Activated CD4-positive, alpha-beta T cell treated with anti-CD3 and anti-CD28 coated beads, Interleukin-2, amount 10 ng/mL, durations not matched to agents 24 days and 14 days (primary cell): ENCODE data around the gene CFD. TPM values are rescaled to one million over a fixed set of nuclear protein-coding genes. Genes with fewer than 3 reads are reported as not detected.

Experiments
- DNase-seq: peaks from one replicate; pipeline ENCODE4 v3.0.0; 2022
- H3K27ac Mint-ChIP-seq: one replicate; pipeline ENCODE4 v1.8.0; 2022; ENCODE audit warnings: mild to moderate bottlenecking, mixed read lengths
- H3K27me3 Mint-ChIP-seq: one replicate; pipeline ENCODE4 v1.8.0; 2022; ENCODE audit warnings: mixed read lengths
- H3K36me3 Mint-ChIP-seq: one replicate; pipeline ENCODE4 v1.8.0; 2022; ENCODE audit warnings: low read depth, mild to moderate bottlenecking, mixed read lengths
- H3K4me1 Mint-ChIP-seq: one replicate; pipeline ENCODE4 v1.8.0; 2021; ENCODE audit warnings: mixed read lengths
- H3K4me3 Mint-ChIP-seq: one replicate; pipeline ENCODE4 v1.8.0; 2022; ENCODE audit warnings: mild to moderate bottlenecking, moderate library complexity, mixed read lengths
- H3K9me3 Mint-ChIP-seq: one replicate; pipeline ENCODE4 v1.8.0; 2021; ENCODE audit warnings: mixed read lengths
- intact Hi-C: fragments of 100-400 bp; cut with micrococcal nuclease; formaldehyde crosslinking; loops from one replicate; pipeline ENCODE4 v1.15.1; 2023
- total RNA-seq: library from RNA; stranded (reverse); gene quantifications from 2 replicates; pipeline ENCODE4 v1.2.3, GENCODE V29; 2022

Gene CFD
- total RNA-seq, 1 donor from 2014 or later, result 2.5 TPM

GRCh38 chr19:902446-903226, 43.2 kb downstream of the CFD start:
- Mint-ChIP-seq H3K4me3 (no peak overlapping the region), H3K36me3 (peaks cover 21% of the 10 kb centered on the region), H3K27ac (no peak overlapping the region), H3K27me3 (no peaks in the 10 kb centered on the region), H3K9me3 (no peaks in the 10 kb centered on the region), H3K4me1 (peaks cover 19% of the 10 kb centered on the region)
- no peak for DNase-seq
- intact Hi-C loops, result no loop called here

DNA sequence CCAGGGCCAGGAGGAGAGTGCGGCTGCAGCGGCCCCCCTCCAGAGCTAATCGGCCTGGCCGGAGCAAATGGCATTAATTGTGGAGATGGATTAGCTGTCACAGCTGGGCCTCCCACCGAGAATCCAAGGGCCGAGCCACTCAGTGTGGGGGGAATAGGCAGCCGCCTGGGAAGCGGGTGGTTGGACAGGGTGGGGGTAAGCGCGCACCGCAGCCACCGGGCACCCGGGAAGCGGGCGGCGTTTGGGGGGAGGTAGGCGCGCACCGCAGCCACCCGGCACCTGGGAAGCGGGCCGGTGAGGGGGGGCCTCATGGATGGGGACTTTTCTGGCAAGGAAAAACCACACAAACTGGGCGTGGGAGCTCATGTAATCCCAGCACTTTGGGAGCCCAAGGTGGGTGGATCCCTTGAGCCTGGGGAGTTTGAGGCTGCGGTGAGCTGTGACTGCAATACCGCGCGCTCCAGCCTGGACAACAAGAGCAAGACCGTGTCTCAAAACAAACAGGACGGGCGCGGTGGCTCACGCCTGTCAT, 43.9 kb downstream of the CFD start:
- Mint-ChIP-seq H3K4me3 (no peak overlapping the region), H3K4me1 (peaks cover 22% of the 10 kb centered on the region), H3K27ac (no peak overlapping the region), H3K9me3 (no peaks in the 10 kb centered on the region), H3K36me3 (peaks cover 19% of the 10 kb centered on the region), H3K27me3 (no peaks in the 10 kb centered on the region)
- intact Hi-C loops, result no loop called here
- no peak for DNase-seq

DNA sequence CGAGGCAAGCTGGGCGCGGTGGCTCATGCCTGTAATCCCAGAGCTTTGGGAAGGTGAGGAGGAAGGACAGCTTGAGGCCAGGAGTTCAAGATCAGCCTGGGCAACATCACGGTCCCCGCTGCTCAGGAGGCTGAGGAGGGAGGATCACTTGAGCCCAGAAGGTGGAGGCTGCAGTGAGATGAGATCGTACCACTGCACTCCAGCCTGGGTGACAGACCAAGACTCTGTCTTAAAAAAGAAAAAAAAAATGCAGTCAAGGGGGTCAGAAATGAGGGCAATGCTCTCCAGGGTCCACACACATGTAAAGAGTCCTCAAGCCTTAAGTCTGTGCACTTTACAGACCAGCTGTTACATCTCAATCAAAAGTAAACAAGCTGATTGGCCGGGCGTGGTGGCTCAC, 45.1 kb downstream of the CFD start:
- peaks cover 33% of the 10 kb centered on the region for H3K4me1 Mint-ChIP-seq
- H3K27ac Mint-ChIP-seq, result no peak overlapping the region
- no peaks in the 10 kb centered on the region for H3K9me3 Mint-ChIP-seq
- no peak for DNase-seq
- H3K27me3 Mint-ChIP-seq, result no peaks in the 10 kb centered on the region
- intact Hi-C loops, result no loop called here
- H3K36me3 Mint-ChIP-seq, result peaks cover 19% of the 10 kb centered on the region
- no peak overlapping the region for H3K4me3 Mint-ChIP-seq

GRCh38 chr19:906480-906879, 47.0 kb downstream of the CFD start:
- peak; percentile 73 for DNase-seq
- Mint-ChIP-seq H3K4me3 (no peak overlapping the region), H3K9me3 (no peaks in the 10 kb centered on the region), H3K27me3 (no peaks in the 10 kb centered on the region), H3K4me1 (peaks cover 40% of the 10 kb centered on the region), H3K36me3 (peaks cover 15% of the 10 kb centered on the region), H3K27ac (peak overlapping the region; percentile 66)
- intact Hi-C loops, result no loop called here

- H3K36me3 Mint-ChIP-seq, result peaks cover 15% of the 10 kb centered on the region
- DNase-seq, result peak; percentile 69
- intact Hi-C loops, result no loop called here
- peaks cover 40% of the 10 kb centered on the region for H3K4me1 Mint-ChIP-seq
- no peaks in the 10 kb centered on the region for H3K9me3 Mint-ChIP-seq
- H3K4me3 Mint-ChIP-seq, result peak overlapping the region; percentile 12
- H3K27me3 Mint-ChIP-seq, result no peaks in the 10 kb centered on the region
- H3K27ac Mint-ChIP-seq, result peak overlapping the region; percentile 66
These were observed 47.9 kb downstream of the CFD start for GRCh38 chr19:907183-907853.

- Mint-ChIP-seq H3K4me1 (peaks cover 39% of the 10 kb centered on the region), H3K27ac (peak overlapping the region; percentile 58), H3K4me3 (peak overlapping the region; percentile 66), H3K27me3 (no peaks in the 10 kb centered on the region), H3K9me3 (no peaks in the 10 kb centered on the region), H3K36me3 (peaks cover 10% of the 10 kb centered on the region)
- intact Hi-C loops, result no loop called here
- no peak for DNase-seq
These were observed 52.0 kb downstream of the CFD start for GRCh38 chr19:911197-912033.

DNA sequence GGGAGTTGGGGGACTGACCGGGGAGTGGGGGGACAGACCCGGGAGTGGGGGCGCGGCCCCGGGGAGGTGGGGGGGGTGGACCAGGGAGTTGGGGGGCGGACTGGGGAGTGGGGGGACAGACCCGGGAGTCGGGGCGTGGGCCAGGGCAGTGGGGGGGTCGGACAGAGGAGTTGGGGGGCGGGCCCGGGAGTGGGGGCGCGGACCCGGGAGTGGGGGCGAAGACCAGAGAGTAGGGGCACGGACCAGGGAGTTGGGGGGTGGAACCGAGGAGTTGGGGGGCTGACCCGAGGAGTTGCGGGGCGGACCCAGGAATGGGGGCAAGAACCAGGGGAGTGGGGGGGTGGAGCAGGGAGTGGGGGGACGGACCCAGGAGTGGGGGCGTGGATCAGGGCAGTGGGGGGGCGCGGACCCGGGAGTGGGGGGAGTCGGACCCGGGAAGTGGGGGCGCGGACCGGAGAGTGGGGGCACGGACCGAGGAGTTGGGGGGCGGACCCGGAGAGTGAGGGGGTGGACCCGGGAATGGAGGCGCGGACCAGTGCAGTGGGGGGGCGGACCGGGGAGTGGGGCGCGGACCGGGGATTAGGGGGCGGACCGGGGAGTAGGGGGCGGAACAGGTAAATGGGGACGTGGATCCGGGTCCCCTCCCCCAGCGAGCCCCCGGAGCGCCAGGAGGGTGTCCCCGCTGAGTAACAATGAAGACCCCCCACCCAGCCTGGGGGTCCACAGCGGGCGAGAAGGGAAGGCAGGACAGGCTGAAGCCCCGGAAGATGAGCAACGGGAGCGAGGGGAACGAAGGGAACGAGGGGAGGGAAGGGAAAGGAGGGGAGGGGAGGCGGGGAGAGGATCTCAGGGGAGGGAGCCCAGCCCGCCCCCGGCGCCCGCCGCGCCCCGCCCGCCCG, 53.0 kb downstream of the CFD start:
- H3K9me3 Mint-ChIP-seq, result no peaks in the 10 kb centered on the region
- peaks cover 29% of the 10 kb centered on the region for H3K4me1 Mint-ChIP-seq
- H3K4me3 Mint-ChIP-seq, result peak overlapping the region; percentile 85
- peaks cover 8% of the 10 kb centered on the region for H3K36me3 Mint-ChIP-seq
- intact Hi-C loops, result no loop called here
- DNase-seq, result peak; percentile 80
- H3K27ac Mint-ChIP-seq, result peak overlapping the region; percentile 89
- no peaks in the 10 kb centered on the region for H3K27me3 Mint-ChIP-seq

Other genes with a start within 250 kb of the CFD start
- 103 and 104 TPM in 2 replicates for gene POLRMT, start 226.1 kb upstream of the CFD start, total RNA-seq
- not detected in 2 replicates for gene FGF22, start 219.8 kb upstream of the CFD start, total RNA-seq
- gene RNF126, start 196.4 kb upstream of the CFD start, total RNA-seq, result 109 and 110 TPM in 2 replicates
- 7.2 and 7.7 TPM in 2 replicates for gene FSTL3, start 183.3 kb upstream of the CFD start, total RNA-seq
- gene PRSS57, start 164.2 kb upstream of the CFD start, total RNA-seq, result not detected in 2 replicates
- 0.24 TPM in 1 of 2 replicates, not detected in the other for gene PALM, start 150.7 kb upstream of the CFD start, total RNA-seq
- not detected in 2 replicates for gene MISP, start 108.6 kb upstream of the CFD start, total RNA-seq
- 789 and 832 TPM in 2 replicates for gene PTBP1, start 62.2 kb upstream of the CFD start, total RNA-seq
- not detected in 2 replicates for gene PLPPR3, start 37.7 kb upstream of the CFD start, total RNA-seq
- not detected in 2 replicates for gene AZU1, start 31.8 kb upstream of the CFD start, total RNA-seq
- gene PRTN3, start 18.7 kb upstream of the CFD start, total RNA-seq, result not detected in 2 replicates
- gene ELANE, start 7.4 kb upstream of the CFD start, total RNA-seq, result not detected in 2 replicates
- 58.1 and 61.1 TPM in 2 replicates for gene MED16, start 33.5 kb downstream of the CFD start, total RNA-seq
- not detected in 2 replicates for gene RNU6-9, start 33.8 kb downstream of the CFD start, total RNA-seq
- gene R3HDM4, start 53.6 kb downstream of the CFD start, total RNA-seq, result 86.8 and 91.5 TPM in 2 replicates
- gene KISS1R, start 57.7 kb downstream of the CFD start, total RNA-seq, result 12.9 and 16.8 TPM in 2 replicates
- gene ARID3A, start 66.4 kb downstream of the CFD start, total RNA-seq, result 35.6 and 36.6 TPM in 2 replicates
- gene WDR18, start 124.7 kb downstream of the CFD start, total RNA-seq, result 104 and 111 TPM in 2 replicates
- gene GRIN3B, start 140.8 kb downstream of the CFD start, total RNA-seq, result 0.07 TPM in 1 of 2 replicates, not detected in the other
- 154 and 156 TPM in 2 replicates for gene TMEM259, start 161.5 kb downstream of the CFD start, total RNA-seq
- not detected in 2 replicates for gene RNU6-2, start 161.9 kb downstream of the CFD start, total RNA-seq
- 112 TPM in 2 replicates for gene CNN2, start 166.9 kb downstream of the CFD start, total RNA-seq
- gene ABCA7, start 180.4 kb downstream of the CFD start, total RNA-seq, result 15.8 TPM in 2 replicates
- 176 and 183 TPM in 2 replicates for gene ARHGAP45, start 207.5 kb downstream of the CFD start, total RNA-seq
- 273 and 274 TPM in 2 replicates for gene POLR2E, start 235.7 kb downstream of the CFD start, total RNA-seq
- 225 and 239 TPM in 2 replicates for gene GPX4, start 244.3 kb downstream of the CFD start, total RNA-seq